K562 (cell line): ENCODE data around the gene CBLC. TPM values are rescaled to one million over a fixed set of nuclear protein-coding genes. Genes with fewer than 3 reads are reported as not detected.

Experiments used
- ATF3 ChIP-seq, 2 experiments: fragments of 450-650 bp in 1 of 2; sonication (generic) in 1 of 2; formaldehyde crosslinking in 1 of 2; IDR thresholded peaks in 1 of 2; conservative IDR thresholded peaks in 1 of 2; 2 replicates each; pipeline versions ENCODE4 v1.6.1 to v1.8.1; 2016 to 2023; ENCODE audit warnings: mild to moderate bottlenecking in 2 of 2, moderate library complexity in 2 of 2, inconsistent platforms in 1 of 2, missing genetic modification reagents in 1 of 2
- E2F6 ChIP-seq, 2 experiments: IDR thresholded peaks; 2 replicates each; pipeline ENCODE4 v1.6.1; 2011; ENCODE audit warnings: borderline replicate concordance in 1 of 2, control low read depth in 1 of 2, low read depth in 1 of 2, low read length in 1 of 2, mild to moderate bottlenecking in 1 of 2, mixed read lengths in 1 of 2, moderate library complexity in 1 of 2; ENCODE audit not compliant: insufficient read depth in 1 of 2, insufficient read length in 1 of 2, poor library complexity in 1 of 2, severe bottlenecking in 1 of 2; ENCODE audit errors: extremely low read depth in 1 of 2
- GATAD2A ChIP-seq: fragments of 450-650 bp; IDR thresholded peaks from 2 replicates; pipeline ENCODE4 v1.6.1; 2017
- HNRNPLL ChIP-seq: fragments of 200-400 bp; formaldehyde crosslinking; IDR thresholded peaks from 2 replicates; pipeline ENCODE4 v1.6.1; 2017; ENCODE audit warnings: low read length, low read depth, mild to moderate bottlenecking; ENCODE audit not compliant: poor library complexity, severe bottlenecking
- JUND ChIP-seq, 2 experiments: IDR thresholded peaks; 2 replicates in 1 of 2; 3 replicates in 1 of 2; pipeline ENCODE4 v1.6.1; 2011; ENCODE audit warnings: borderline replicate concordance in 2 of 2, low read depth in 2 of 2, low read length in 2 of 2, improper control_type of control experiment in 1 of 2, missing biosample characterization in 1 of 2, missing genetic modification characterization in 1 of 2, missing genetic modification reagents in 1 of 2
- MAZ ChIP-seq, 2 experiments: fragments of 450-650 bp in 1 of 2; sonication (generic) in 1 of 2; formaldehyde crosslinking; IDR thresholded peaks in 1 of 2; conservative IDR thresholded peaks in 1 of 2; 2 replicates each; pipeline versions ENCODE4 v1.4.0 to v1.5.0; 2020; ENCODE audit warnings: mild to moderate bottlenecking in 1 of 2, missing genetic modification reagents in 1 of 2
- NFRKB ChIP-seq: fragments of 450-650 bp; IDR thresholded peaks from 2 replicates; pipeline ENCODE4 v1.6.1; 2016; ENCODE audit warnings: low read depth
- POLR2AphosphoS5 ChIP-seq: IDR thresholded peaks from 2 replicates; pipeline ENCODE4 v1.6.1; 2011; ENCODE audit warnings: mild to moderate bottlenecking, low read depth, low read length, moderate library complexity; ENCODE audit not compliant: control insufficient read depth, insufficient read depth
- RREB1 ChIP-seq: fragments of 250-450 bp; sonication (Bioruptor Pico); IDR thresholded peaks from 2 replicates; pipeline ENCODE4 v1.4.0; 2020
- ZBTB11 ChIP-seq, 3 experiments: fragments of 200-800 bp in 1 of 3; fragments of 250-450 bp in 1 of 3; fragments of 450-650 bp in 1 of 3; sonication (Bioruptor Pico) in 1 of 3; sonication (Bioruptor generic) in 1 of 3; formaldehyde crosslinking in 1 of 3; IDR thresholded peaks; 2 replicates each; pipeline versions ENCODE4 v1.6.1 to v1.8.0; 2016 to 2022; ENCODE audit warnings: mild to moderate bottlenecking in 2 of 3, missing genetic modification characterization in 2 of 3, missing compliant biosample characterization in 1 of 3, moderate library complexity in 1 of 3
- polyA plus RNA-seq, 8 experiments: library from polyadenylated mRNA; depleted of rRNA in 4 of 8; stranded (reverse) in 5 of 8; unstranded in 3 of 8; fragments of >200 nt; fragmentation: Nextera tagmentation in 2 of 8; fragmentation: Illumina TruSeq in 1 of 8; extraction: Ambion mirVana in 2 of 8; extraction: Trizol in 1 of 8; gene quantifications; 2 replicates each; pipeline versions ENCODE4 v1.2.1 to v1.2.3, GENCODE V29; 2011 to 2014; ENCODE audit warnings: inconsistent platforms in 1 of 8, missing spikeins in 1 of 8
- total RNA-seq, 7 experiments: library from RNA; depleted of rRNA in 6 of 7; stranded (reverse); fragments of >200 nt in 6 of 7; fragmentation: Illumina TruSeq in 2 of 7; extraction: Trizol in 2 of 7; gene quantifications; 2 replicates each; pipeline versions ENCODE4 v1.2.1 to v1.2.3, GENCODE V29; 2011 to 2021; ENCODE audit warnings: low replicate concordance in 1 of 7

The CBLC gene
- total and polyA plus RNA-seq, 9 of the 15 experiments (the other 6 are each of a cell fraction or from before 2014, with no cell fraction given) = 0.09 TPM; not detected in 8

- TF ChIP-seq ATF3 (IDR thresholded peaks at IDR 0.05) = peak; percentile 9; the same call in 1 of the 2 replicates
- no peak for TF ChIP-seq ATF3 (CRISPR knock-in tag; conservative IDR thresholded peaks at IDR 0.05)
- TF ChIP-seq GATAD2A = 0 out of 2 replicates have a peak, but pooled peaks have one; percentile 57
- TF ChIP-seq RREB1 (CRISPR knock-in tag) = no peak
- TF ChIP-seq NFRKB = 0 out of 2 replicates have a peak, but pooled peaks have one; percentile 2
- peak in 1 of 2 experiments; percentile 29 for TF ChIP-seq E2F6 (IDR thresholded peaks at IDR 0.05; ENCODE audit: borderline replicate concordance in 1 of 2, extremely low read depth in 1 of 2, insufficient read depth in 1 of 2, insufficient read length in 1 of 2, low read depth in 1 of 2, low read length in 1 of 2, poor library complexity in 1 of 2, severe bottlenecking in 1 of 2)
- 0 out of 2 replicates have a peak, but pooled peaks have one; percentile 2 for TF ChIP-seq JUND (IDR thresholded peaks at IDR 0.05; ENCODE audit: borderline replicate concordance, low read depth, low read length)
- TF ChIP-seq JUND (tag; IDR thresholded peaks at IDR 0.05; ENCODE audit: borderline replicate concordance, low read depth, low read length) = no peak
- TF ChIP-seq POLR2AphosphoS5 = 0 out of 2 replicates have a peak, but pooled peaks have one; percentile 24
- peak; percentile 89 to 91 for TF ChIP-seq MAZ (CRISPR knock-in tag; conservative IDR thresholded peaks at IDR 0.05 in 1 of 2, IDR thresholded peaks at IDR 0.05 in 1 of 2)
- peak in 1 of 3 experiments; percentile 55; a peak in 1 of 6 replicates for TF ChIP-seq ZBTB11 (CRISPR knock-in tag; IDR thresholded peaks at IDR 0.05)
- no peak for TF ChIP-seq HNRNPLL
Observed at GRCh38 chr19:44753932-44754749, 23.5 kb upstream of the CBLC start (continued).
